Calu3 (cell line): ENCODE data around the gene RPS19BP1. TPM values are rescaled to one million over a fixed set of nuclear protein-coding genes. Genes with fewer than 3 reads are reported as not detected.

ENCODE experiments used
- BruUV-seq: library from RNA; stranded (reverse); fragments of 400-500 nt; replicated peaks from 2 replicates; lab custom pipeline; 2021; lab: Mats Ljungman, UMichigan
- CTCF ChIA-PET: fragments of 300-600 bp; sonication (Branson Sonifier 250); formaldehyde crosslinking; loops from one replicate; lab custom pipeline; 2022; ENCODE audit warnings: antibody characterized with exemption; lab: Charles Lee
- DNase-seq: peaks from one replicate; pipeline ENCODE4 v3.0.0; 2022
- H3K27ac Mint-ChIP-seq: one replicate; pipeline ENCODE4 v1.8.0; 2022; ENCODE audit warnings: mixed read lengths; ENCODE audit not compliant: unreplicated experiment
- H3K27me3 Mint-ChIP-seq: one replicate; pipeline ENCODE4 v1.8.0; 2022; ENCODE audit warnings: mixed read lengths; ENCODE audit not compliant: unreplicated experiment
- H3K36me3 Mint-ChIP-seq: one replicate; pipeline ENCODE4 v1.8.0; 2022; ENCODE audit warnings: mild to moderate bottlenecking, moderate library complexity, mixed read lengths; ENCODE audit not compliant: insufficient read depth, unreplicated experiment
- H3K4me1 Mint-ChIP-seq: one replicate; pipeline ENCODE4 v1.8.0; 2022; ENCODE audit warnings: mild to moderate bottlenecking, low read depth, mixed read lengths; ENCODE audit not compliant: unreplicated experiment
- H3K4me3 Mint-ChIP-seq: one replicate; pipeline ENCODE4 v1.8.0; 2022; ENCODE audit warnings: mild to moderate bottlenecking, low read depth, moderate library complexity, mixed read lengths; ENCODE audit not compliant: unreplicated experiment
- H3K9me3 Mint-ChIP-seq: one replicate; pipeline ENCODE4 v1.8.0; 2022; ENCODE audit warnings: low read depth, mixed read lengths; ENCODE audit not compliant: unreplicated experiment
- intact Hi-C: fragments of 100-400 bp; cut with micrococcal nuclease; formaldehyde crosslinking; loops from one replicate; pipeline ENCODE4 v1.10.0; 2022; ENCODE audit not compliant: unreplicated experiment
- total RNA-seq: library from RNA; stranded (reverse); gene quantifications from 2 replicates; pipeline ENCODE4 v1.2.3, GENCODE V29; 2022
- TF ChIP-seq, protein P1 (sequence below): fragments of 200-600 bp; IDR thresholded peaks from one replicate; pipeline ENCODE4 v1.8.0; 2022; ENCODE audit warnings: antibody characterized with exemption; ENCODE audit not compliant: unreplicated experiment

The RPS19BP1 gene
- total RNA-seq, 1 experiment from 2014 or later, result 87.7 TPM

- Mint-ChIP-seq H3K4me3 (no peak overlapping the region), H3K9me3 (no peaks in the 10 kb centered on the region), H3K27ac (no peak overlapping the region), H3K4me1 (peaks cover 8% of the 10 kb centered on the region), H3K27me3 (peaks cover 56% of the 10 kb centered on the region), H3K36me3 (no peaks in the 10 kb centered on the region)
- CTCF ChIA-PET, result interaction anchor here (0.8 kb wide), 1 partner anchor 32 kb away, joined by 3 read pairs; no protein-coding TSS in a partner anchor
- TF ChIP-seq, protein P1, sequence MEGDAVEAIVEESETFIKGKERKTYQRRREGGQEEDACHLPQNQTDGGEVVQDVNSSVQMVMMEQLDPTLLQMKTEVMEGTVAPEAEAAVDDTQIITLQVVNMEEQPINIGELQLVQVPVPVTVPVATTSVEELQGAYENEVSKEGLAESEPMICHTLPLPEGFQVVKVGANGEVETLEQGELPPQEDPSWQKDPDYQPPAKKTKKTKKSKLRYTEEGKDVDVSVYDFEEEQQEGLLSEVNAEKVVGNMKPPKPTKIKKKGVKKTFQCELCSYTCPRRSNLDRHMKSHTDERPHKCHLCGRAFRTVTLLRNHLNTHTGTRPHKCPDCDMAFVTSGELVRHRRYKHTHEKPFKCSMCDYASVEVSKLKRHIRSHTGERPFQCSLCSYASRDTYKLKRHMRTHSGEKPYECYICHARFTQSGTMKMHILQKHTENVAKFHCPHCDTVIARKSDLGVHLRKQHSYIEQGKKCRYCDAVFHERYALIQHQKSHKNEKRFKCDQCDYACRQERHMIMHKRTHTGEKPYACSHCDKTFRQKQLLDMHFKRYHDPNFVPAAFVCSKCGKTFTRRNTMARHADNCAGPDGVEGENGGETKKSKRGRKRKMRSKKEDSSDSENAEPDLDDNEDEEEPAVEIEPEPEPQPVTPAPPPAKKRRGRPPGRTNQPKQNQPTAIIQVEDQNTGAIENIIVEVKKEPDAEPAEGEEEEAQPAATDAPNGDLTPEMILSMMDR, result no peak
- DNase-seq, result peak; percentile 64
- intact Hi-C loops, result no loop called here
- no TSS peak for BruUV-seq
Measured at GRCh38 chr22:39574779-39575551, 42.4 kb upstream of the RPS19BP1 start.

DNA sequence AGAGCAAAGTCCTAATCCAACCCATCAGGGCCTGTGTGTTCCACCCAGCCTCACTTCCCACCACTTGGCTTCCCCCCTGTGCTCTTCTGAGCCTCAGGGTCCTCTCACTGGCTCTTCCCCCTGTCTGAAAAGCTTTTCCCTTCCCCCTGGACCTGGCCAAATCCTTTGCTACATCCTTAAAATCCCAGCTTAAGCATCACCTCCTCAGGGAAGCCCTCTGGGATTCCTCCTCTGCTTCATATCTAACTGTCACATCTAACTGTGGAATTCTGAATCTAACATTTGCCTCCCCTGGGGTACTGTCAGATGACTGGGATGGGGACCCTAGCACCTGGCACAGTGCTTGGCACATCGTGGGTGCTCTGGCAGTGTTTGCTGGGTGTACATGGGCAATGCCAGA is 39.0 kb upstream of the RPS19BP1 start:
- no TSS peak for BruUV-seq
- CTCF ChIA-PET, result no interaction called here
- TF ChIP-seq, protein P1, result no peak
- Mint-ChIP-seq H3K36me3 (no peaks in the 10 kb centered on the region), H3K4me3 (no peak overlapping the region), H3K27me3 (peaks cover 22% of the 10 kb centered on the region), H3K9me3 (no peaks in the 10 kb centered on the region), H3K4me1 (peaks cover 16% of the 10 kb centered on the region), H3K27ac (no peak overlapping the region)
- intact Hi-C loops, result no loop called here
- DNase-seq, result no peak

DNA sequence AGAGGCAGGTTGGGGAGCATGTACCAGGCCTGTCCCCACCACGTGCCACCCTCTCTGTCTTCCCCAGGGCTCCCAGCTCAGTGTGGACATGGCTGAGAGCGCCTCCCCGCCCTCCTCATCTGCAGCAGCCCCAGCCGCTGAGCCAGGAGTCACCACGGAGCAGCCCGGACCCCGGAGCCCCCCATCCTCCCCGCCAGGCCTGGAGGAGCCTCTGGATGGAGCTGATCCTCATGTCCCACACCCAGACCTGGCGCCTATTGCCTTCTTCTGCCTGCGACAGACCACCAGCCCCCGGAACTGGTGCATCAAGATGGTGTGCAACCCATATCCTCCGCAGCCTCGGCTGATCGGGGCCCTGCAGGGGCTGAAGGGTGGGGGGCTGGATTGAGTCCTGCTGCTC is 38.1 kb upstream of the RPS19BP1 start, which contains the start of gene CACNA1I:
Gene CACNA1I (plus strand): TSS at position 89 of the 400 bp plus-strand sequence. CDS start 0 bp downstream, at position 89.
- intact Hi-C loops, result no loop called here
- no peak within 1 kb of the TSS for H3K27ac Mint-ChIP-seq

GRCh38 chr22:39570226-39570625 is 37.7 kb upstream of the RPS19BP1 start:
- intact Hi-C loops, result no loop called here
- Mint-ChIP-seq H3K27me3 (peaks cover 18% of the 10 kb centered on the region), H3K4me1 (peaks cover 16% of the 10 kb centered on the region), H3K9me3 (peaks cover 7% of the 10 kb centered on the region), H3K36me3 (no peaks in the 10 kb centered on the region), H3K4me3 (no peak overlapping the region), H3K27ac (no peak overlapping the region)
- BruUV-seq, result no TSS peak
- TF ChIP-seq, protein P1, result no peak
- CTCF ChIA-PET, result interaction anchor here (0.7 kb wide), 1 partner anchor 19 kb away, joined by 3 read pairs; no protein-coding TSS in a partner anchor
- DNase-seq, result no peak

More for the DNA sequence above, 38.1 kb upstream of the RPS19BP1 start, which contains the start of gene CACNA1I:
- no peak for DNase-seq
- CTCF ChIA-PET, result interaction anchor here (0.6 to 0.7 kb wide), 2 partner anchors 18 to 1707 kb away, joined by 3 read pairs; no protein-coding TSS in a partner anchor
- TF ChIP-seq, protein P1, result no peak
- H3K36me3 Mint-ChIP-seq, result no peaks in the 10 kb centered on the region
- BruUV-seq, result no TSS peak
- H3K4me1 Mint-ChIP-seq, result peaks cover 16% of the 10 kb centered on the region
- H3K27me3 Mint-ChIP-seq, result peaks cover 18% of the 10 kb centered on the region
- H3K9me3 Mint-ChIP-seq, result peaks cover 2% of the 10 kb centered on the region
- H3K4me3 Mint-ChIP-seq, result no peak within 1 kb of the TSS
